Trophoblast cell (in vitro differentiated cells and primary cell): ENCODE measurements around the gene RTN4RL1.
A peak's percentile ranks its signal among the peaks of the same experiment; 100 is the strongest.

Experiments
- DNase-seq, 2 donors: peaks; one replicate each; pipeline ENCODE4 v3.0.0-alpha.2; 2016
- H2AFZ ChIP-seq: 2 replicates; pipeline ENCODE4 v1.6.1; 2013; ENCODE audit warnings: low read length, moderate library complexity, mild to moderate bottlenecking; ENCODE audit not compliant: insufficient read depth, poor library complexity
- H2AK5ac ChIP-seq: 2 replicates; pipeline ENCODE4 v1.6.1; 2013; ENCODE audit warnings: mild to moderate bottlenecking, low read length
- H2BK120ac ChIP-seq: 2 replicates; pipeline ENCODE4 v1.6.1; 2013; ENCODE audit warnings: low read length, mild to moderate bottlenecking, moderate library complexity; ENCODE audit not compliant: insufficient read depth, poor library complexity
- H2BK12ac ChIP-seq: 2 replicates; pipeline ENCODE4 v1.6.1; 2013; ENCODE audit warnings: mild to moderate bottlenecking, low read length, moderate library complexity
- H2BK5ac ChIP-seq: 2 replicates; pipeline ENCODE4 v1.6.1; 2013; ENCODE audit warnings: low read length, low read depth, moderate library complexity, mild to moderate bottlenecking; ENCODE audit not compliant: poor library complexity
- H3K14ac ChIP-seq: 2 replicates; pipeline ENCODE4 v1.6.1; 2013; ENCODE audit warnings: mild to moderate bottlenecking, low read length
- H3K18ac ChIP-seq: 2 replicates; pipeline ENCODE4 v1.6.1; 2013; ENCODE audit warnings: mild to moderate bottlenecking, low read length
- H3K23ac ChIP-seq: 2 replicates; pipeline ENCODE4 v1.6.1; 2013; ENCODE audit warnings: low read length
- H3K27ac ChIP-seq: 2 replicates; pipeline ENCODE4 v1.5.1; 2013; ENCODE audit warnings: low read depth, mild to moderate bottlenecking, inconsistent platforms, low read length, moderate library complexity
- H3K27me3 ChIP-seq: 2 replicates; pipeline ENCODE4 v1.6.1; 2013; ENCODE audit warnings: inconsistent platforms, mild to moderate bottlenecking, low read length, moderate library complexity; ENCODE audit not compliant: insufficient read depth
- H3K36me3 ChIP-seq, 2 experiments: 1 replicate in 1 of 2; 2 replicates in 1 of 2; pipeline ENCODE4 v1.6.1; 2013; ENCODE audit warnings: low read length in 2 of 2, mild to moderate bottlenecking in 2 of 2, moderate library complexity in 1 of 2; ENCODE audit not compliant: insufficient read depth in 2 of 2, control insufficient read depth in 1 of 2
- H3K4ac ChIP-seq: 2 replicates; pipeline ENCODE4 v1.6.1; 2013; ENCODE audit warnings: low read depth, mild to moderate bottlenecking, low read length, moderate library complexity
- H3K4me1 ChIP-seq, 2 experiments: 1 replicate in 1 of 2; 2 replicates in 1 of 2; pipeline ENCODE4 v1.6.1; 2013; ENCODE audit warnings: low read length in 2 of 2, mild to moderate bottlenecking in 2 of 2, moderate library complexity in 1 of 2; ENCODE audit not compliant: insufficient read depth in 2 of 2, control insufficient read depth in 1 of 2
- H3K4me2 ChIP-seq: 2 replicates; pipeline ENCODE4 v1.6.1; 2013; ENCODE audit warnings: inconsistent platforms, mild to moderate bottlenecking, low read length, moderate library complexity
- H3K4me3 ChIP-seq: 2 replicates; pipeline ENCODE4 v1.5.1; 2013; ENCODE audit warnings: mild to moderate bottlenecking, low read depth, low read length, inconsistent platforms
- H3K79me1 ChIP-seq: one replicate; pipeline ENCODE4 v1.6.1; 2013; ENCODE audit warnings: low read length
- H3K79me2 ChIP-seq: 2 replicates; pipeline ENCODE4 v1.6.1; 2013; ENCODE audit warnings: low read length, mild to moderate bottlenecking; ENCODE audit not compliant: control insufficient read depth, insufficient read depth, poor library complexity
- H3K9ac ChIP-seq: 2 replicates; pipeline ENCODE4 v1.6.1; 2013; ENCODE audit warnings: mild to moderate bottlenecking, low read length
- H3K9me3 ChIP-seq: 2 replicates; pipeline ENCODE4 v1.6.1; 2013; ENCODE audit warnings: low read depth, mild to moderate bottlenecking, control low read depth, inconsistent platforms, low read length; ENCODE audit not compliant: insufficient read depth
- H4K12ac ChIP-seq: 2 replicates; pipeline ENCODE4 v1.6.1; 2013; ENCODE audit warnings: low read depth, mild to moderate bottlenecking, low read length, moderate library complexity
- H4K8ac ChIP-seq: 2 replicates; pipeline ENCODE4 v1.6.1; 2013; ENCODE audit warnings: low read depth, mild to moderate bottlenecking, low read length, moderate library complexity
- H4K91ac ChIP-seq: one replicate; pipeline ENCODE4 v1.6.1; 2013; ENCODE audit warnings: low read depth, mild to moderate bottlenecking, low read length, moderate library complexity
- WGBS: extraction: QIAGEN DNeasy Blood & Tissue Kit; methylation state at CpG from one replicate; pipeline ENCODE4 v1.1.7; 2013; ENCODE audit warnings: missing lambda C conversion rate; ENCODE audit not compliant: insufficient read length, insufficient coverage; ENCODE audit errors: extremely low coverage; 5-methylcytosine and 5-hydroxymethylcytosine counted together

The RTN4RL1 gene

DNA sequence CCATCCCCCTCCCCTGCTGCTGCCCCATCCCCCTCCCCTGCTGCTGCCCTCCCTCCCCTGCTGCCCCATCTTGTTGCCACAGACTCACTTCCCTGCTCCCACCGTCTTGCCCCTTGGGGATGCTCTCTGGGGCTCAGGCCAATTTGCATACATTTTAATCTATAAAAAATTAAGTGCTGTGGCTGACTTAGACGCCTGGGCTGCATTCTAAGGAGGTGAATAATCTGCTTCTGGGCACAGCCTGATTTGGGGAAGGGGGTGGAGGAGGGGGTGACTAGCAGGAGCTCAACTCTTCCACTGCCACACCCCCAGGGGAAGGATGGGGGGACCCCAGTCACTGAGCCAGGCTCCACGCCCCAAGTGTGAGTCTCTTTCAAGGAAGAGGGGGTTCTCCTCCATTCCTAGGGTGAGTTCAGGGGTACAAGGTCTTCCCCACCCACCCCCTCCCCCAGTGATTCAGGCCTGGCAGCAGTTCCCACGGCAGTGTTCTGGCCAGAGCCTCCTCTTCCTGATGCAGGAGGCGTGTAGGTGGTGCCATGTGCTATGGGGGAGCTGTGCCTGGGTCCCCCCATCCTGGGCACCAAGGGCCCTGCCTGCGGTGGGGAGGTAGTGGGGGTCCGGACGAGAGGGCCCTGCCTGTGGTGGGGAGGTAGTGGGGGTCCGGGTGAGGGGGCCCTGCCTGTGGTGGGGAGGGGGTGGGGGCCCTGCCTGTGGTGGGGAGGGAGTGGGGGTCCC is 9.8 kb upstream of the RTN4RL1 start:
- no peak overlapping the region for H4K12ac ChIP-seq
- no peak for DNase-seq
- no peak overlapping the region for H4K8ac ChIP-seq
- no peaks in the 10 kb centered on the region for H3K9me3 ChIP-seq
- H2BK12ac ChIP-seq, result no peak overlapping the region
- peaks cover 7 to 12% of the 10 kb centered on the region in 2 experiments for H3K36me3 ChIP-seq
- no peak overlapping the region for H3K18ac ChIP-seq
- H4K91ac ChIP-seq, result no peak overlapping the region
- H2AFZ ChIP-seq, result no peak overlapping the region
- no peaks in the 10 kb centered on the region for H3K27me3 ChIP-seq
- no peak overlapping the region for H2BK120ac ChIP-seq
- peaks cover 3% of the 10 kb centered on the region for H3K79me2 ChIP-seq
- H3K14ac ChIP-seq, result no peak overlapping the region
- peaks cover 3 to 4% of the 10 kb centered on the region in 2 experiments for H3K4me1 ChIP-seq
- H3K9ac ChIP-seq, result no peak overlapping the region
- H3K27ac ChIP-seq, result no peak overlapping the region
- no CpG with 5 or more reads among the region's 9 CpGs for WGBS
- H2BK5ac ChIP-seq, result no peak overlapping the region
- no peak overlapping the region for H3K23ac ChIP-seq
- no peak overlapping the region for H3K4me2 ChIP-seq
- H3K4ac ChIP-seq, result no peak overlapping the region
- H2AK5ac ChIP-seq, result no peak overlapping the region
- H3K4me3 ChIP-seq, result no peak overlapping the region
- H3K79me1 ChIP-seq, result peaks cover 4% of the 10 kb centered on the region

DNA sequence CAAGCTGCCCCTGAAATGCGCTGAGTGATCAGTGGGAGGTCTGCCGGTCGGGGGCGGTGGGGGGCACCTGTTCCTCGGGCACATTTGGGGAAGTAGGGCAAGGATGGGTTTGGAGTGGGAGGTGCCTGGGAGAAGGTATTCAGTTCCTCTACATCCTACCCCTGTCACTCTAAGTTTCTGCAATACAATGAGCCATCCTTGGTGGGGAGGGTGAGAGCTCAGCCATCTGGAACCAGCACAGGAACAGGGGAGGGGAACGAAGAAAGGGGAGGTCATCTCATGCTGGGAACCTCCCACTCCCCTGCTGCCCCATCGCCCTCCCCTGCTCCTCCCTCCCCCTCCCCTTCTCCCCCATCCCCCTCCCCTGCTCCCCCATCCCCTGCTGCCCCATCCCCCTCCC is 9.0 kb upstream of the RTN4RL1 start:
- Histone ChIP-seq H4K8ac (no peak overlapping the region), H3K4me1 (peaks cover 3 to 8% of the 10 kb centered on the region in 2 experiments), H3K23ac (no peak overlapping the region), H3K4me3 (no peak overlapping the region), H2BK12ac (no peak overlapping the region), H3K9ac (no peak overlapping the region), H3K36me3 (peaks cover 7 to 12% of the 10 kb centered on the region in 2 experiments), H2AK5ac (no peak overlapping the region), H3K4me2 (no peak overlapping the region), H3K14ac (no peak overlapping the region), H2BK5ac (no peak overlapping the region), H2AFZ (no peak overlapping the region), H3K4ac (no peak overlapping the region), H3K18ac (no peak overlapping the region), H3K27me3 (no peaks in the 10 kb centered on the region), H4K12ac (no peak overlapping the region), H3K27ac (no peak overlapping the region), H2BK120ac (no peak overlapping the region), H3K79me1 (peaks cover 4% of the 10 kb centered on the region), H3K9me3 (peaks cover 2% of the 10 kb centered on the region), H3K79me2 (peaks cover 3% of the 10 kb centered on the region), H4K91ac (no peak overlapping the region)
- no CpG with 5 or more reads among the region's 7 CpGs for WGBS
- no peak for DNase-seq

DNA sequence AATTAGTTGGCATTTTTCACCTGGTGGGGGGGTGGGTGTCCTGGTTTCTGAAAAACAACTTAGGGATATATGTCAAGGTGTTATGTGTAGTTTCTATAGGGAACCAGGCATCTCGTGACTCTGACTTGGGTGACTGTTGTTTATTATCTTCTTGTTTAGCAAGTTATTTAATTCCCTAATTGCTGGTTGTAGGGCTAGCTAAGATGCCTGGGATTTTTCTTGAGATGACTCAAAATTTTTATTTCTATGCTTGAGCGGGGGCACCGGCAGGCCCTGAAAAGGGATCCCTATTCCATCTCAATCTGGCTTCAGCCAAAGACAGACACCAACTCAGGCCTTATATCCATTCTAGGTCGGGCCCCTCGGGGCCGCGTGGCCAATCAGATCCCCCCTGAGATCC is 8.0 kb upstream of the RTN4RL1 start:
- H4K12ac ChIP-seq, result no peak overlapping the region
- H3K79me2 ChIP-seq, result peaks cover 3% of the 10 kb centered on the region
- peaks cover 7 to 9% of the 10 kb centered on the region in 2 experiments for H3K36me3 ChIP-seq
- no peak overlapping the region for H2AK5ac ChIP-seq
- H2AFZ ChIP-seq, result no peak overlapping the region
- H3K9me3 ChIP-seq, result peaks cover 2% of the 10 kb centered on the region
- WGBS, result no CpG with 5 or more reads among the region's 7 CpGs
- no peak overlapping the region for H2BK12ac ChIP-seq
- H4K8ac ChIP-seq, result no peak overlapping the region
- no peak overlapping the region for H3K23ac ChIP-seq
- no peak overlapping the region for H3K9ac ChIP-seq
- no peak overlapping the region for H2BK5ac ChIP-seq
- no peak overlapping the region for H3K4me2 ChIP-seq
- H3K4me3 ChIP-seq, result no peak overlapping the region
- H3K4me1 ChIP-seq, result peaks cover 3 to 8% of the 10 kb centered on the region in 2 experiments
- H3K79me1 ChIP-seq, result peaks cover 4% of the 10 kb centered on the region
- H2BK120ac ChIP-seq, result no peak overlapping the region
- no peaks in the 10 kb centered on the region for H3K27me3 ChIP-seq
- H3K18ac ChIP-seq, result no peak overlapping the region
- H3K14ac ChIP-seq, result no peak overlapping the region
- no peak overlapping the region for H3K4ac ChIP-seq
- H3K27ac ChIP-seq, result no peak overlapping the region
- H4K91ac ChIP-seq, result no peak overlapping the region
- DNase-seq, result peak; percentile 13 to 30

DNA sequence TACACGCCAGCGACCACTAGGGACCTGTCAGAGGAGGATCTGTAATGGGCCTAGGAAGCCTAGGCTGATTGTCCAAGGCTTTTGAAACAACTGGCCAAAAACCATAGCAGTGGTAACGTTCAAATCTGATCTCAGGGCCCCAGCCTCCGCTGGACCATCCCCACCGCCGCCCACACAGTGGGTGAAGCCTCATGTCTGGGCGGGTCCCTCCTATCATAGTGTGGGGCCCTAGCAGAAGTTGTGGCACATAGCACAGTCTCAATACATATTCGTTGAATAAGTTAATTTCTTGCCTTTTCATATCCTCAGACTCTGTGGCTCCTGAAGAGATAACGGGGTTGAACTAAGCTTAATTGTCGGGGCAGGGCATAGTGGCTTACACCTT is 5.6 kb upstream of the RTN4RL1 start:
- peak overlapping the region; percentile 12 for H2AK5ac ChIP-seq
- H2BK5ac ChIP-seq, result no peak overlapping the region

More for the DNA sequence above, 5.6 kb upstream of the RTN4RL1 start:
- DNase-seq, result no peak
- no peak overlapping the region for H3K14ac ChIP-seq
- peak overlapping the region; percentile 75 for H4K8ac ChIP-seq
- H4K12ac ChIP-seq, result peak overlapping the region; percentile 56
- peak overlapping the region; percentile 32 for H4K91ac ChIP-seq
- no peak overlapping the region for H3K4ac ChIP-seq
- peaks cover 7% of the 10 kb centered on the region for H3K79me1 ChIP-seq
- peaks cover 16% of the 10 kb centered on the region for H3K27me3 ChIP-seq
- H3K36me3 ChIP-seq, result peaks cover 0 to under 1% of the 10 kb centered on the region in 2 experiments
- H3K9me3 ChIP-seq, result peaks cover 2% of the 10 kb centered on the region
- H2BK12ac ChIP-seq, result no peak overlapping the region
- H3K27ac ChIP-seq, result no peak overlapping the region
- peaks cover 3% of the 10 kb centered on the region for H3K79me2 ChIP-seq
- H3K4me1 ChIP-seq, result peaks cover 3 to 8% of the 10 kb centered on the region in 2 experiments
- H3K9ac ChIP-seq, result no peak overlapping the region
- H3K4me3 ChIP-seq, result peak overlapping the region; percentile 92
- H3K23ac ChIP-seq, result no peak overlapping the region
- WGBS, result no CpG with 5 or more reads among the region's 10 CpGs
- peak overlapping the region; percentile 81 for H2BK120ac ChIP-seq
- H2AFZ ChIP-seq, result peak overlapping the region; percentile 71
- peak overlapping the region; percentile 52 for H3K18ac ChIP-seq
- peak overlapping the region; percentile 91 for H3K4me2 ChIP-seq
